ENCODE data around the gene HNRNPM.

DNA sequence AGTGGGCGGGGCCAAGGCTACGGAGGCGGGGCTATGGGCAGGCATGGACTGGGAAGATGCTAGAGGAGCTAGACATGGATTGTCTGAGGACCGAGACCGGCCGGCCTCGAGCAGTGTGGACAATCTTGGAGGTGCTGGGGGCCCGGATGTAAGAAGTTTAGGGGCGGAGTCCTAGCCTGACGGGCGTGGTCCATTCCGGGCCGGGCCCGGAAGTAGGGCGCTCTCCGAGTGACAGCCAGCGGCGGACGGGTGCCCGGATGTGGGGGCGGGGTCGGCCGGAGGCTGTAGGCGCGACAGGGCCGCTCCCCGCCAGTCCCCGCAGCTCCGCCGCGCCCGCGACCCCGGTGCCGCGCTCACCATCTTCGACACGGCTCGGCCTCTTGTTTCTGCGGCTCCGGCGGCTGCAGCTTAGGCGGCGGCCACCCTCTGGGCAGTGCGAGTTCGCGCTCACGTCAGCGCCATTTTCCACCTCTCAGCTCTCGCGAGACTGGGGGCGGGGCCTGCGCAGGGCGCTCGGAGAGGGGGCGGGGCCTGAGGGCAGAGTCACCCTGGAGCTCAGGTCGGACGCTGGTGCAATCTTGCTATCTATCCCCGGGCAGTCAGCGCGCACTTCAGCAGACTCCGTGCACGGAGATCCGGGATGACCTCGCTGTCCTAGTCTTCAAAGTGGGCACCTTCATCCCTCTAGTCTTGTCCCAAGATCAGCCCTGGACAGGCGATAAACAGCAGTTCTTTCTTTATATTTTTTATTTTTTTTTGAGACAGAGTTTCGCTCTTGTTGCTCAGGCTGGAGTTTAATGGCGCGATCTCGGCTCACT, 69.1 kb downstream of the HNRNPM start, which contains the start of gene ZNF414:
- no peak for TF ChIP-seq POLR2A (IDR thresholded peaks at IDR 0.05)
- TF ChIP-seq, protein P1, sequence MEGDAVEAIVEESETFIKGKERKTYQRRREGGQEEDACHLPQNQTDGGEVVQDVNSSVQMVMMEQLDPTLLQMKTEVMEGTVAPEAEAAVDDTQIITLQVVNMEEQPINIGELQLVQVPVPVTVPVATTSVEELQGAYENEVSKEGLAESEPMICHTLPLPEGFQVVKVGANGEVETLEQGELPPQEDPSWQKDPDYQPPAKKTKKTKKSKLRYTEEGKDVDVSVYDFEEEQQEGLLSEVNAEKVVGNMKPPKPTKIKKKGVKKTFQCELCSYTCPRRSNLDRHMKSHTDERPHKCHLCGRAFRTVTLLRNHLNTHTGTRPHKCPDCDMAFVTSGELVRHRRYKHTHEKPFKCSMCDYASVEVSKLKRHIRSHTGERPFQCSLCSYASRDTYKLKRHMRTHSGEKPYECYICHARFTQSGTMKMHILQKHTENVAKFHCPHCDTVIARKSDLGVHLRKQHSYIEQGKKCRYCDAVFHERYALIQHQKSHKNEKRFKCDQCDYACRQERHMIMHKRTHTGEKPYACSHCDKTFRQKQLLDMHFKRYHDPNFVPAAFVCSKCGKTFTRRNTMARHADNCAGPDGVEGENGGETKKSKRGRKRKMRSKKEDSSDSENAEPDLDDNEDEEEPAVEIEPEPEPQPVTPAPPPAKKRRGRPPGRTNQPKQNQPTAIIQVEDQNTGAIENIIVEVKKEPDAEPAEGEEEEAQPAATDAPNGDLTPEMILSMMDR (IDR thresholded peaks at IDR 0.05) = no peak
